22Rv1 (cell line): ENCODE results near the gene ISLR.

Experiments used
- CTCF ChIP-seq: fragments of 450-650 bp; IDR thresholded peaks from 2 replicates; pipeline ENCODE4 v1.5.1; 2017; ENCODE audit warnings: mild to moderate bottlenecking
- ZFX ChIP-seq: fragments of 450-650 bp; IDR thresholded peaks from 2 replicates; pipeline ENCODE4 v1.6.1; 2017; ENCODE audit warnings: antibody characterized with exemption, borderline replicate concordance

- no peak for TF ChIP-seq CTCF
- no peak for TF ChIP-seq ZFX
Observed at GRCh38 chr15:74196175-74196574, 22.7 kb downstream of the ISLR start.
